Measurements from ENCODE around the gene SAMHD1.

DNA sequence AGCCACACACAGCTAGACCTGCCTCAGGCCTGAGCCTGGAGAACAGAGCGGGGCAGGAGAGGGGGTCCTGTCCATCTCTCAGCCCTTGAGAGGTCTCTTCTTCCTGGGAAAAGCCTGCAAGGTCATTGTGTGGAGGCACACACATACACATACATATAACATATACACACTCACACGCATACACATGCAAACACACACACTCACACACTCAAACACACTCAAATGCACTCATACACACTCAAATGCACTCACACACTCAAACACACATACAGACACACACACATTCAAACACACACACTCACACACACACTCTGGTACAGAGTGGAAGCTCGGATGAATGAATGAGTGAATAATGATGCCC is 75.1 kb downstream of the SAMHD1 start:
- TF ChIP-seq EZH2phosphoT487 (IDR thresholded peaks at IDR 0.05; ENCODE audit: insufficient read depth, low read depth) (no peak), EZH2 (IDR thresholded peaks at IDR 0.05; ENCODE audit: insufficient read depth, poor library complexity, severe bottlenecking) (no peak)

All from GM23248 (cell line).